HG02678 (cell line): Measurements from ENCODE around the gene BARHL1.

Experiments
- ATAC-seq: cut with Tn5 transposase; IDR thresholded peaks from one replicate; pipeline ENCODE4 v1.9.1; 2021; ENCODE audit warnings: mild to moderate bottlenecking, moderate library complexity; ENCODE audit not compliant: unreplicated experiment

Gene BARHL1

DNA sequence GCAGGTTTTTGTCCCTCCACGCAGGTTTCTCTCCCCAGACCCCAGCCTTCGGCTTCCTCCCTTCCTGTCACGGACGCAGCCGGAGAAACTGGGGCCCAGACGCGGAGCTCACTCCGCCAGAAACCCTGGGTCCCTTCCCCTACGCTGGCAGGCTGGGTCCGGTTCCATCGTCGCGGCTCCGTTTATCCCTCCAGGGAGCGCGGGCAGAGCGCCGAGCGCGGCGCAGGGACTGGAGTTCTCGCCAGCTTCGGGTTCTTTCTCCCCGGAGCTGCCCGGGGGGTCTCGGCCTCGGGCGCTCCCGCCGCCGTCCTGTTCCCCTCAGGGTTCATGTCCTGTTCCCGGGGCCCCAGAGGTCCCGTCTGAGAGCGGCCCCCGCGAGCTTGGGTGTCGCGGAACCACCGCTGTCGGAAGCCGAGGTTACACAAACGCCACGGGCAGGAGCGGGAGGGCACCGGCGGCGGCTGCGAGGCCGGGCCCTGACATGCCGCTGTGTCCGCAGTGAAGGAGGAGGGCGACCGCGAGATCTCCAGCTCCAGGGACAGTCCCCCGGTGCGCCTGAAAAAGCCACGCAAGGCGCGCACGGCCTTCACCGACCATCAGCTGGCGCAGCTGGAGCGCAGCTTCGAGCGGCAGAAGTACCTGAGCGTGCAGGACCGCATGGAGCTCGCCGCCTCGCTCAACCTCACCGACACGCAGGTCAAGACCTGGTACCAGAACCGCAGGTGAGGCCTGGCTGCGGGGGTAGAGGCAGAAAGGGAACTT is 4.6 kb downstream of the BARHL1 start:
- no peak for ATAC-seq

DNA sequence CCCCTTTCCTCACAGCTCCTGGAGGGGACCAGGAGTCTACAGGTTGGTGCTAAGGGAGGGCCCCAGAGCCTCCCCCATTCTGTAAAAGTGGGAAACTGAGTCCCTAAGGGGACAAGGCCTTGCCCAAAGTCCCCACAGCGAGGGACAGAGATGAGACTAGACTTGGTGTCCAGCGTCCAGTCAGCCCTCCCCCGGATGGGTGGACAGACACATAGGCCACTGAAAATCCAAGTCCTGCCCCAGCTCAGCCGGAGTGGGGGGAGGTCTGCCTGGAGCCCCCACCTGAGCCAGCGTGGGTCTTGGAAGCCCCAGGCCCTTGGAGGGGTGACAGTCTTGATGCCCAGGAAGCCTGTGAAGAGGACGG is 5.2 kb downstream of the BARHL1 start:
- ATAC-seq: no peak

DNA sequence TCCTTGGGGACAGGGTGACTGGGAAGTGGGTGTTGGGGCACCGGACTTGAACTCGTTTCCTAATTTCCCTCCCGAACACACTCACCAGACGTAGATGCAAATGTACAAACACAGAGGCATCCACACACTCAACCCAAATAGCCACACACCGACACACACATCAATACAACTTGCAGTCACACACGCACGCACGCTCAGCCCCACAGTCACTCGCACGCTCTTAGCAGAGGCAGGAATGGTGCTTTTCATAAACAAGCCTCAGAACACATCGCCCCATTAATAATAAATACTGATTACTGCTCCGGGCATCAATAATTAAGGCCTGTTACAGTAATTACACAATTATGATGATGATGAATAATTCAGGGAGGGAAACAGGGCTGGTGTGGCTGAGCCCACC is 5.7 kb downstream of the BARHL1 start:
- no peak for ATAC-seq

DNA sequence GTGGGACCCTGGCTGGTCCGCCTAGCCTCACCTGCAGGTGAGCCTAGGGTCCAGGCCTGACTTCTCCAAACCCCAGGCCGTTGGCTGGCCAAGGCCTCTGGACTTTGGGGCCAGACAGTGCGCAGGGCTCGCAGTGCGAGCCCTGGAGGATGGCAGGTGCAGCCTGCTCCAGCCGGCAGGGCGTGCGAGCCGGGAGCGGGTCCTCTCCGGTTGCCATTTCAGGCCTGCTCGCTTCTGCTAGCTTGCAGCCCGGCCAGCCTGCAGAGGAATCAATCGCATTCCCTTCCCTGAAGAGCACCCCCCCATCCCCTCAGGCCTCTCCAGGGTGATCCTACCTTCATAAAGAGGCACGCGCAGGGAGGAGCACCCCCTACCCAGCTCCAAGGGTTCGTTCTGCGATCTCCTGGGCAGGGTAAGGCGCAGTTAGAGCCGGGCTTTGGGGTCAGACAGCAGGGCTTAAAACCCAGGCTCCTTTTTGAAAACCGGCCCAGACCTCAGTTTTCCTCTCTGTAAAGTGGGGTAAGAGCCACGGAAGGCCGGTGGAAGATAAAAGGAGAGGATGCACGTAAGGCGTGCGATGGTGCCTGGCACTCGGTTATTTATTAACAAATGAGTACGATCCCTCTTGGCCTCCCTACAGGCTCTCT is 6.2 kb downstream of the BARHL1 start:
- ATAC-seq: no peak

DNA sequence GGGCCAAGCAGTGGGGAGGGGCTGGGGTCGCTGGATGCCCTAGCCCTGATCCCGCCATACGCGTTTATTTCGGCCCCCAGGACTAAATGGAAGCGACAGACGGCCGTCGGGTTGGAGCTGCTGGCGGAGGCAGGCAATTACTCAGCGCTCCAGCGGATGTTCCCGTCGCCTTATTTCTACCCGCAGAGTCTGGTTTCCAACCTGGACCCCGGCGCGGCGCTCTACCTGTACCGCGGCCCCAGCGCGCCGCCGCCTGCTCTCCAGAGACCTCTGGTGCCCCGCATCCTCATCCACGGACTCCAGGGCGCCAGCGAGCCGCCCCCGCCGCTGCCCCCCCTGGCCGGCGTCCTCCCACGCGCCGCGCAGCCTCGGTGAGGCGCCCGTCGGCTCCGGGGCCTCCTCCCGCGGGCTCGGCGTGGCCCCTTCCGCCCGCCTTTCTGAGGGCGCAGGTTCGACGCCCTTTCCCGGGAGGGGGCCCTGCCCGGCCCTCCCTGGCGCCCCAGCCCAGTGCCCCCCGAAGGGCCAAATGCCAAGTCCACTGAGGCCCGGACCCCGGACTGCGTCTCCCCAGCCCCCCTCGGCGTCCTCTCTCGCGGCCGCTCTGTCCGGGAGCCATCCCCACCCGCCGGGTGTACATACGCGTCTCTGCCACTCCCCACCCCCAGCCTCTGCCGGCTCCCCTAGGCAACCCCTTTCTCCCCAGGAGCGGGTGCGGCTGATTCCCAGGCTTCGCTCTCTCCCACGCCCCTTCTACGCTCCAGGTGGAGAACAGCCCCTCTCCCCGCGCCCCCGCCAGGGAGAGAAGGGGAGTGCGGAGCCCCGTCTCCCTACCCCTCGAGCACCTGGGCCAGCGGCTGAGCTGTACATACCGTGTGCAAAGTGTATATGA is 7.0 kb downstream of the BARHL1 start:
- no peak for ATAC-seq

DNA sequence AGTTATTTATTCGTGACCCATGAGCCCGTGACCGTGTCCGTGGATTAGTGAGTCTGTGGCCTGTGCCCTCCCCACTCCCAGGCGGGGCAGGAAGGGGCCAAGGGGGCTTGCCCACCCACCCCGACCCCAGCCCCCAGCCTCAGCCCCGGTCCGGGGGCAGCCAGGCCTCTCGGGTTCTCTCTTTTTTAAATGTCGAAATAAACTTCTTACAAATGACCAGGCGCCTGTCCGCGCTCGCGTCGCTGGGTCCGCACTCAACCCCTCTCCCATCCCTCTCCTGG is 7.6 kb downstream of the BARHL1 start:
- ATAC-seq: no peak

DNA sequence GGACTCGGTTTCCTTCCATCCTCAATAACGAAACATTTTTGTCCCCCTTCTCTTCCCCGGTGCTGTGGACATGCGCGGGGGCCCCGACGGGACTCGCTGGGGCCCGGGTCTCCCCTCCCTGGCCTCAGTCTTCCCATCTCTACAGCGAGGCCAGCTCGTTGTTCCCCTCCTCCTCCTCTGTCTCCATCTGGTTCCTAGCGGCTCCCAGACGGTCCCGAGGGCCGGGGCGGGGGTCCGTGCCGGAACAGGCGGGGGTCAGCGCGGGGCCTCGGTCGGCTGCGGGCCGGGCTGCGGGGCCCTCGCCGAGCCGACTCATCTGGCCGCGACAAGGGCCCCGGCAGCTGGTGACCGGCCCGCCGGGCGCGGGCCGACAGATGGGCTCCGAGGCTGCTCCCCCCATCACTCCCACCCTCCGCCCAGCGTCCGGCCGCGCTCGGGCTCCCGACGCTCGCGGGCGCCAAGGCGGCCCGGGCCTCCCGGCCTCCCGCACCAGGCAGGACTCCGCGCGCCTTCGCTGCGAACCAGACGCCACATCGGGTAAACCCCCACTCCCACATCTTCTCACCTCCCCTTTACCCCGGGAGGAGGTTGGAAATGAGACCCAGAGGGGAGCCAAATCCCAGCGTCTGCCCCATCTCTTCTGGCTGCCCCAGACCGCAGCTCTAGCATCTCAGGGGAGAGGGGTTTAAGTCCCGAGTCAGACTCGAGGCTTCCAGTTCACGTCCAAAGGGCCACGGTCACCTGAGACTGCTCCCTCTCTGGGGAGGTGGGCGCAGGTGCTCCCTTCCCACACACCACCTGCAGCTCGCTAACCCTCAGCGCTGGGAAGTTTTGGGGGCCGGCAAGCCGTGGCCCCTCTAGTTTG is 8.1 kb downstream of the BARHL1 start:
- no peak for ATAC-seq

DNA sequence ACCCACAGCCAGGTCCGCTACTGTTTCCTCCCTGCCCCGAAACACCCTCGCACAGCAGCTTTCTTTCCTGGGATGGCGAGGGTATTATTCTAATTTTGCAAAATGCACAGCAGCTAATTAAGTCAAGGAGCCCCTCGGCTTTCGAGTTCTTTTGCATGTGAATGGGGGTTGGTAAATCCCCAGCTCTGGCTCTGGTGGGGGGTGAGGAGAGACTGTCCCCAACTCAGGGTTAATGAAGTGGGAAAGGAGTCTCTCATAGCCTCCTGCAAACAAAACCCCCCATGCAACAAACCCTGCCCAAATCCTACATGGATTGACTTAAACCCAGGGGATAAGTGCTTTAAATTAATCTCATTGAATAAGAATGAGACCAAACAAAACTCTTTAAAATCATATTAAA is 8.8 kb downstream of the BARHL1 start:
- ATAC-seq: no peak

DNA sequence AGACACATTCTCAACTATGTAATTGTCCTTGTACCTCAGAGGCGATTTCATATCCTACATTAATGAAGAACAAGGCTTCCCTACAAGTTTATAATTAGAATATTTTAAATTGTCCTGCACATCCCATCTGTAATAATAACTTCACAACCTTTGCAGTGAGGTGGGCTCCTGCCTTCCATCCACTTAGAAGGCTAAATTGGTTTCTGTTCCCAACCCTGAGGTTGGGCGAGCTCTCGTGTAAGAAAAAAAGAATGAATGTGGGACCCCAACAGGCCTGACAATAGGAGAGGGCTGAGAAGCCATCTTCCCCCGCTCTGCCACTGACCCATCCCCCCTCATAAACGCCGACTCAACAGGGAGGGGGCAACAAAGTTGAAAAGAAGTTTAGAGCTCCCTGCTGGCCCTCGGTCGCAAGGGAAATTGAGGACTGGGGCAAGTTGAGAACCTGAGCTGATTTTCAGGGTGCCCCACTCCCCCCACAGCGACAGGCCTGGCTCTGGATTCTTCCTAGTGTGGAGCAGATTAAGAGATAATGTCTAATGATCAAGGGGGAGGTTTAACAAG is 9.4 kb downstream of the BARHL1 start:
- ATAC-seq: no peak

DNA sequence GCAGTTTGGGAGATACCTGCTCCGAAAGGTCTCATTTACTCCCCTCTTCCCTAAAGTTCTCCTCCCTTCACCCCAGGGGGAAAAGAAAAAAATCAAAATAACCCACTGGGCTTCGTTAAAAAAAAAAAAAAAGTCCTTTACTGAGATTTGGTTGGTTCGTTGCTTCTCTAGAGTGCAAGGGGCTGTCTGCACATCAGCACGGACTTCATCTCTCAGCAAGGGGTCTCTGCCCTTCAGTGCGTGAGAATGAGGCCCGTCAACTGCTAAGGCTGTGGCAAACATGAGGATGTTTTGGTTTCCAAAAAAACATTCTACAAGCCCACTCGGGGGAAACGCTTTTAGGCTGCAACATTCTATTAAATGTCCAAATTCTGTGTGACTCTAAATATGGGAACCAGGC is 10.0 kb downstream of the BARHL1 start:
- ATAC-seq: no peak

DNA sequence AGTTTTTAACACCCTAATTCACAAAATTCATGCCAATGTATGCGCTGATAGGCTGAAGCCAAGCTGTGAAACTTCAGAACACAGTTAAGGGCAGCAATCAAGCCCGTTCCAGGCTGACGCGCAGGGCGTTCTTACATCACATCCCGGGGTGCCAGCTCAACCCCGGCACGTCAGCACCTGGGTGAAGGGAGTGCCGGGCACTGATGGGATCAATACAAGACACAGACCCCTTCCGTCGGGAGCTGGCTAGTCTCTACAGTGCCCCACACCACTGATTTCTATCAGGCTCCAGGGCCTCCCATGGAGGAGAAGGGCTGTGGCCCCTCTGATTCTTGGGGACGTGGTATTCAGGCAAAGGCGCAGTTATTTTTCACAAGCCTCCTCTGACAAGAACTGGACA is 12.0 kb downstream of the BARHL1 start:
- no peak for ATAC-seq

DNA sequence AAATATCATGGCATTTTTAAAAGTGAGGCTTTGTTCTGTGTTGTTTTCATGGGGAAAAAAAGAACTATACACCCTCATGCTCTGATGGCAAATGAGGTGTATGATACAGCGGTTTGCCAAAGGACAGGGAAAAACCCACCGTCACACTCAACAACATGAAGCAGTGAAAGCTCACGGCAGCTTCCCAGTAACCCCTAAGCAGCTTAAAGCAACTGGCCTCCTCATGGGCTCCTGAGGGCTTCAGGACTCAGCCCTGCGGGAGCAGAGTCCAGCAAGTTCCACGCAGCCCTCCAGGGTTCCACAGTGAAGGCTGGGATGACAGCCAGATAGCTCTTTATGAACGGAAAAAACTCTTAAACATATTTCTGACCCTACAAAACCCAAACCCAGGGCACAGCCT is 12.9 kb downstream of the BARHL1 start:
- ATAC-seq: no peak

DNA sequence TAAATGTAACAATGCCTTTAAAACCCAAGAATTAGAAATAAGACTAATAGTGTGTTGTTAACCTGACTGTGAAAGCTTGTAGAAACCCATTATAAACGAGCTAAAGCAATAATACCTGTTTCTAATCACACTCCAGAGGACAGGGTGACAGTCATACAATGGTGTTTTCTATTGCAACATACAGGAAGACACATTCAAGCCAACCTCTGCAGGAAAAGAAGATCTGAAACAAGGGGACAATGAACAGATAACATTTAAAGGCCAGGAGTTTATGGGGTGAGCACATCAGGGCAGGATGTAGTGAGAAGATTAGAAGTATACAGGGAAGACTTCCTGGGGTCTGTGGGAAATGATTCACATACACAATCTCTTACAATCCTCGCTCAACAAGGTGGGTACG is 13.8 kb downstream of the BARHL1 start:
- no peak for ATAC-seq

DNA sequence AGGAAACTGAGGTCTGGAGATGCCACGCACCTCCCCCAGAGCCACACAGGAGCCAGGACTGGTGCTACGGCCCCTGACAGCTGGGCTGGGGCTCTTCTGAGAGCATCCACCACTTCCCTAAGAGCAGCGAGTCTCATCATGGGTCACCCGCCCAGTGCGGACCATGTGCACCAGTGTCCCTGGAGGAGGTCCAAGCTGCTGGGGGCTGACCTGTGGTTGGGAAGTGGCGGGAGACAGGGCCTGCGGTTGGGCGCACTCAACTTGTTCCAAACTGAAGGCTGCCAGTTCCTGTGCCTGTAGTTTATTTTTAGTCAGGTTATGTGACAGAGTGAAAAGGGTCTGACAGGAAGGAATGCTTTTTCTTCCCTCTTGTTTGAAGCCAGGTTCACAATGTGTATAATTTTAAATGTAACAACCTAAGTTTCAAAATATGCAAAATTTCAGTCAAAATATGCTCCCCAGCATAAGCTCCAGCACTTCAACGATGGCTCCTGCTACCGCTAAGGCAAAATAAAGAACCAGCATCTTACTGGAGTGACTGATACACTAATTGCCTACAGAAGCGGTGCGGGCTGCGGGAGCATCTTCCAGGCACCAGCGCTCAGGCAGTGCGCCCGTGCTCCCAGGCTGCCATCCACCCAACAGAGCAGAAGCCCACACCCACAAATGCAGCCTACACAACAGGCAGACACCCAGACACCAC is 14.8 kb downstream of the BARHL1 start:
- no peak for ATAC-seq

DNA sequence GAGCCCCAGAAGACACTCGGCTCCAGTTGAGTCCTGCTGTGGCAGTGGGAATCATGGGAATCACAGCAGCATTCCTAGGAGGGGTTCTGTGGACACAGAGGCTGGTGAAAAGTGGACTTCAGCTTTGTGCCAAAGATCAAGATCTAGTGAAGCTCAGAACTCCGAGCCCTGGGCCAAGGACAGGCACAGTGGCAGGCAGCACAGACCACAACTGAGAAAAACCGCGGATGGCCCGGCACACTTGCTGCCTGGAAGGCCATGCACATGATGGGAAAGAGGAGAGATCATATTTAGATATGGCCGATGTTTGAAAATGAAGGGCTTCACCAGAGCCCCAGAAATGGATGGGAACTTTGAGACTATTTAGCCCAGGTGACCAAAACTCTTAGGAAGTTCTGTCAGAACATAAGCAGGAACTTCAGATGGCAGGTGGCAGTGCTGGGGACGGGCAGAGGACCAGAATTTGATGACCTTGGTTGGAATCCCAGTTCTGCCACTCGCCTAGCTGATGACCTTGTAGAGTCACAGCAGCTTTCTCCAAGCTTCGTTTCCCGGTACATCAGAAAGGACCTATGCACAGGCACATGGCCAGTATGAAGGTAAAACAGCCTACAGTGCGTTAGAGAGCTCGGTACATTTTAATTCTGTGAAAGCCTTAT is 18.0 kb downstream of the BARHL1 start:
- no peak for ATAC-seq

DNA sequence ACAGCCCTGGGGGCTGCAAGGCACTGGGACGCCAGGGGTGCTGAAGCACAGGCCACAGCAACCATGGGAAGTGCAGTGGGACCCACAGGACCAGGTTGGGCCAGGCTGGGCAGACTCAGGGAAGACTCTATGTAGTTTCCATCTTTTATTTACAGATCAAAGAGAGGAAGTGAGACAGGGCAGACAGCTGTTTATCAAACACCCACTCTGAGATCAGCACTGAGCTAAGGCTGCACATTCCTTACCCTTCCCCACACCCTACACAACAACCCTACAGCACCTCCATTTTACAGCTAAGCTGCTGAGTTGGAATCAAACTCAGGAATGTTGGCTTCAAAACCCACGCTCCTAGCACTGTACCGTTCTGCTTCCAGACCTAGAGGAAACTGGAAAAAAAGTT is 19.8 kb downstream of the BARHL1 start:
- no peak for ATAC-seq

DNA sequence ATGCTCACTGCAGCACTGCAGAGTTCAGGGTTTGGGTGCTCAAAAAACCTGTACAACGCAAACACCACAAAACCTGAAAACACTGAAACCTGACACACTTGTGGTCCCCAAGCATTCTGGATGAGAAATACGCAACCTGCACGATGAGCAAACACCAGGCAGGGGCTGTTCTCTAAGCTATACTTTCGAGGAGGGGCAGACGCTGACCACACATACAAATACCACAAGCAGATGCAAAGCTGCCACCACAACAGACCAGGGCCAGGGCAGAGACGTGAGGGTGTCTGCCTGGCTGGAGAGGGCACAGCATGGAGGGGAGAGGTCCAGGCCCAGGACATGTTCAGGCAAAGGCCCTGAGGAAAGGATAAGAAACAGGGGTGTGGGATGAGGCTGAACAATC is 23.0 kb downstream of the BARHL1 start:
- no peak for ATAC-seq

DNA sequence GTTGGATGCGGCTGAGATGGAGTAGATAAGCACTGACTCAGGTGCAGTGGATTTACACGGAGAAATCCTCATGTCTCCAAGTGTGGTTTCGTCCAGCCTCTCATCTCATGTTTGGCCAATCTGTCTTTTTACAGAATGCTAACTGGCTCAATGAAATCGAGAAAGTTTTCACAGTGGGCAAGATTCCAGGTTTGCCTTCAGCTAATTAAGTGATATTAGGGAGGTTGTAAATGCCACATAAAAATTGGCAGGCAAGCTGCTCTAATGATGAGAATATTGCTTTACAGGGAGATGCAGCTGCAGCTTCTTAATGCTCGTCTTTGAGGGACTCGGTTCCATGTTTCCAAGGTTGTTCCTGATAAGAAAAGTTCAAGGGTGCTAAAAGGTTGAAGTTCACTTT is 23.7 kb downstream of the BARHL1 start:
- no peak for ATAC-seq

DNA sequence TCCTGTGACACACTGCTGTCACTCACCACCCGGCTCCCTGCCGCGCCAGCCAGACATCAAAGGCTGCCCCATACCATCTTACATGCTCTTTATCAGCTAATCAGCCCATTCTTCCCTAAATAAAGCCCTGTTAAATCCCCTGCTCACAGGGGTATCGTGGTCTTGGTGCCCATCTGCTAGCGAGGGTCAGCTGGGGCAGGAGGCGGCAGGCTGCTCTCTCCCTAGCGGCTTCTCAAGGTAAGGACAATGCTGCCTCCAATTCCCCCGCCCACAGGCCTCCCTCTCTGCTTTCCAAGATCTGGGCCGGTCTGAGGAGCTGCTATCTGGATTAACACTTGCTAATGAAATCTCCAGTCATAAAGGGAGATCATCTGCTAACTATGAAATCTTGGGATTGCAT is 26.8 kb downstream of the BARHL1 start:
- no peak for ATAC-seq

DNA sequence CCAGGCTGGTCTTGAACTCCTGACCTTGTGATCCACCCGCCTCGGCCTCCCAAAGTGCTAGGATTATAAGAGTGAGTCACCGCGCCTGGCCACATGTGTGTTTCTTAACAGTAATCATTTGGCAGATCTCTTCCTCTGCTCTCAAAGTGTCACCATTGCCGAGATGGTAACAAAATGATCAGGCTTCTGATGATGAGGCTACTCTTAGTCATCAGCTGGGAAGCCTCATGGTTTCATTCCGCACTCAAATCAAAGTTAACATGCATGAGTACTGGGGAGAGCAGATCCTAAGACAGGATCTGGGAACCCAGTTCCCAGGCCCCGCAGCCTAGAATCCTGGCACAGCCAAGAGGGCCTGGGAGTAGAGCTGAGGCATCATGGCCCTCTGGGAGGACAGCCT is 27.4 kb downstream of the BARHL1 start:
- ATAC-seq: no peak
